KMS-11 (cell line): Measurements from ENCODE around the gene FBXL7.

Source experiments
- H2AFZ ChIP-seq: fragments of 200-600 bp; sonication (generic); 2 replicates; pipeline ENCODE4 v1.6.1; 2016; ENCODE audit warnings: antibody characterized with exemption, mixed run types, low read depth
- H3K27ac ChIP-seq: fragments of 200-600 bp; sonication (generic); 2 replicates; pipeline ENCODE4 v1.6.1; 2016; ENCODE audit warnings: mild to moderate bottlenecking, mixed run types
- H3K27me3 ChIP-seq: fragments of 200-600 bp; sonication (generic); 2 replicates; pipeline ENCODE4 v1.6.1; 2017; ENCODE audit warnings: mild to moderate bottlenecking, low read depth, mixed run types, moderate library complexity; ENCODE audit not compliant: insufficient read depth
- H3K36me3 ChIP-seq: fragments of 200-600 bp; sonication (generic); 2 replicates; pipeline ENCODE4 v1.6.1; 2017; ENCODE audit warnings: mild to moderate bottlenecking, mixed run types; ENCODE audit not compliant: insufficient read depth
- H3K4me1 ChIP-seq: fragments of 200-600 bp; sonication (generic); 2 replicates; pipeline ENCODE4 v1.6.1; 2016; ENCODE audit warnings: mild to moderate bottlenecking, low read depth, mixed run types; ENCODE audit not compliant: poor library complexity, severe bottlenecking
- H3K4me2 ChIP-seq: fragments of 200-600 bp; sonication (generic); 2 replicates; pipeline ENCODE4 v1.7.0; 2016; ENCODE audit warnings: mild to moderate bottlenecking, mixed run types
- H3K4me3 ChIP-seq: fragments of 200-600 bp; sonication (generic); IDR thresholded peaks from 2 replicates; pipeline ENCODE4 v1.6.1; 2017; ENCODE audit warnings: low read depth, low read length, mixed read lengths; ENCODE audit not compliant: insufficient read depth
- H3K79me2 ChIP-seq: fragments of 200-600 bp; sonication (generic); 2 replicates; pipeline ENCODE4 v1.6.1; 2016; ENCODE audit warnings: low read depth, mixed run types; ENCODE audit not compliant: insufficient read depth
- H3K9ac ChIP-seq: fragments of 200-600 bp; sonication (generic); 2 replicates; pipeline ENCODE4 v1.6.1; 2016; ENCODE audit warnings: mild to moderate bottlenecking, mixed run types
- H4K20me1 ChIP-seq: fragments of 200-600 bp; sonication (generic); 2 replicates; pipeline ENCODE4 v1.6.1; 2016; ENCODE audit warnings: mild to moderate bottlenecking, mixed run types; ENCODE audit not compliant: insufficient read depth
- TF ChIP-seq, protein P1 (sequence below): fragments of 200-600 bp; sonication (generic); conservative IDR thresholded peaks from 2 replicates; pipeline ENCODE4 v1.6.1; 2017; ENCODE audit warnings: low read depth, mild to moderate bottlenecking, antibody characterized with exemption, low read length, moderate library complexity, mixed read lengths

Gene FBXL7

GRCh38 chr5:15821506-15821905 lies 321.5 kb downstream of the FBXL7 start:
- Histone ChIP-seq H3K4me2 (no peak overlapping the region), H3K27ac (no peak overlapping the region), H4K20me1 (no peaks in the 10 kb centered on the region), H3K36me3 (no peaks in the 10 kb centered on the region), H3K9ac (no peak overlapping the region), H3K79me2 (0 out of 2 replicates have a peak, but pooled peaks cover 6% of the 10 kb centered on the region), H2AFZ (no peak overlapping the region), H3K4me3 (no peak overlapping the region), H3K27me3 (no peaks in the 10 kb centered on the region), H3K4me1 (peaks cover 12% of the 10 kb centered on the region)
- TF ChIP-seq, protein P1, sequence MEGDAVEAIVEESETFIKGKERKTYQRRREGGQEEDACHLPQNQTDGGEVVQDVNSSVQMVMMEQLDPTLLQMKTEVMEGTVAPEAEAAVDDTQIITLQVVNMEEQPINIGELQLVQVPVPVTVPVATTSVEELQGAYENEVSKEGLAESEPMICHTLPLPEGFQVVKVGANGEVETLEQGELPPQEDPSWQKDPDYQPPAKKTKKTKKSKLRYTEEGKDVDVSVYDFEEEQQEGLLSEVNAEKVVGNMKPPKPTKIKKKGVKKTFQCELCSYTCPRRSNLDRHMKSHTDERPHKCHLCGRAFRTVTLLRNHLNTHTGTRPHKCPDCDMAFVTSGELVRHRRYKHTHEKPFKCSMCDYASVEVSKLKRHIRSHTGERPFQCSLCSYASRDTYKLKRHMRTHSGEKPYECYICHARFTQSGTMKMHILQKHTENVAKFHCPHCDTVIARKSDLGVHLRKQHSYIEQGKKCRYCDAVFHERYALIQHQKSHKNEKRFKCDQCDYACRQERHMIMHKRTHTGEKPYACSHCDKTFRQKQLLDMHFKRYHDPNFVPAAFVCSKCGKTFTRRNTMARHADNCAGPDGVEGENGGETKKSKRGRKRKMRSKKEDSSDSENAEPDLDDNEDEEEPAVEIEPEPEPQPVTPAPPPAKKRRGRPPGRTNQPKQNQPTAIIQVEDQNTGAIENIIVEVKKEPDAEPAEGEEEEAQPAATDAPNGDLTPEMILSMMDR: no peak

- Histone ChIP-seq H4K20me1 (no peaks in the 10 kb centered on the region), H3K27ac (no peak overlapping the region), H3K9ac (no peak overlapping the region), H3K4me1 (peaks cover 12% of the 10 kb centered on the region), H3K4me3 (no peak overlapping the region), H3K4me2 (no peak overlapping the region), H3K36me3 (no peaks in the 10 kb centered on the region), H3K27me3 (no peaks in the 10 kb centered on the region), H2AFZ (no peak overlapping the region), H3K79me2 (peaks cover 6% of the 10 kb centered on the region; the same call in 1 of the 2 replicates)
- TF ChIP-seq, protein P1: no peak
Measured at GRCh38 chr5:15823398-15823797, 323.4 kb downstream of the FBXL7 start.

DNA sequence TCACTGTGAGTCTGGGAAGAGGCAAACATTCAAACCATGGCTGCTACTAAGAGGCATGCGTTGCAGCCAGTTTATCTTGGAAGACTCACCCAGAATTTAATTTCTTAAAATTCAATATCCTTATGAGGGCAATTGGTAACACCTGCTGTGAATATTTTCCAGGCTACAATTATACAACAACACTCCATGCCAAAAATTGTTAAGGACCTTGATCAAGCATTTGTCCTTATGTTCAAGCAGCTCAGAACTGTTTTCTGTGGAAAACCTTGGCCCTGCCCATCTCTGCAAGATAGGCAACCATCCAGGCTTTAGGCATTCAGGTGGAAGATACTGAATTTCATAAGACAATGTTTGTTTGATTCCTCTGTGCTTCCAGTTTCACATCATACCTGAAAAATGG lies 327.8 kb downstream of the FBXL7 start:
- no peak overlapping the region for H3K9ac ChIP-seq
- no peak overlapping the region for H3K4me3 ChIP-seq
- TF ChIP-seq, protein P1: no peak
- no peak overlapping the region for H3K4me2 ChIP-seq
- peaks cover 12% of the 10 kb centered on the region for H3K4me1 ChIP-seq
- H3K36me3 ChIP-seq: no peaks in the 10 kb centered on the region
- no peak overlapping the region for H2AFZ ChIP-seq
- peaks cover 6% of the 10 kb centered on the region; the same call in 1 of the 2 replicates for H3K79me2 ChIP-seq
- H3K27ac ChIP-seq: no peak overlapping the region
- no peaks in the 10 kb centered on the region for H3K27me3 ChIP-seq
- H4K20me1 ChIP-seq: no peaks in the 10 kb centered on the region

DNA sequence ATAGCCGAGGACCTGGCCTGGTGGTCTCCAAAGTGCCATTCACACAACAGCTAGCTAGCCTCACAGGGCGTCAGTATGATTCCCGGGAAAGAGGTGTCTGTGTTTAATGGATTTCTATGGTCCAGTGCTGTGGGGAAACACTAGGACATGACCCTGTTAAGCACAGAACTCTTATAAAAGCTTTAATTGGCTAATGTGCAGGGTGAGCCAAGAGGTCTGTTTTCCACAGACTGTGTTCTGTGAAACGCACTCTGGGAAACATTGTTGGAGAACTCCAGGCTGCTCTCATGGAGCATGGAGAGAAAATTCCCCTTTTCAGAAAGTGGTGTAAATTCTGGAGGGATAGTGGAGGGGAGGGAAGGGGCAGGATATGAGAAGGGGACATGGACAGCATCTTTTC lies 331.4 kb downstream of the FBXL7 start:
- no peak overlapping the region for H3K9ac ChIP-seq
- no peaks in the 10 kb centered on the region for H3K27me3 ChIP-seq
- H3K79me2 ChIP-seq: no peaks in the 10 kb centered on the region; the same call in 1 of the 2 replicates
- no peak overlapping the region for H3K4me3 ChIP-seq
- H3K4me1 ChIP-seq: peaks cover 31% of the 10 kb centered on the region
- no peaks in the 10 kb centered on the region for H3K36me3 ChIP-seq
- no peak overlapping the region for H2AFZ ChIP-seq
- no peak overlapping the region for H3K27ac ChIP-seq
- H3K4me2 ChIP-seq: no peak overlapping the region
- TF ChIP-seq, protein P1: no peak
- no peaks in the 10 kb centered on the region for H4K20me1 ChIP-seq
